Tibial nerve (tissue), 4 donors: Measurements from ENCODE around the gene SMAD5.

Source experiments
- CTCF ChIP-seq, 5 experiments: fragments of 200-600 bp in 3 of 5; fragments of 450-650 bp in 2 of 5; sonication (generic) in 3 of 5; IDR thresholded peaks; one replicate each; pipeline ENCODE4 v1.5.1; 2016 to 2019; ENCODE audit warnings: antibody characterized with exemption in 5 of 5, mild to moderate bottlenecking in 3 of 5, moderate library complexity in 2 of 5
- EP300 ChIP-seq, 2 donors: sonication (generic); formaldehyde crosslinking; IDR thresholded peaks; one replicate each; pipeline ENCODE4 v1.6.1; 2017; ENCODE audit warnings: antibody characterized with exemption in 2 of 2, mild to moderate bottlenecking in 1 of 2
- POLR2A ChIP-seq, 2 donors: fragments of 450-650 bp; IDR thresholded peaks; one replicate each; pipeline ENCODE4 v1.6.1; 2017; ENCODE audit warnings: antibody characterized with exemption in 2 of 2, mild to moderate bottlenecking in 2 of 2, moderate library complexity in 2 of 2

- TF ChIP-seq CTCF (IDR thresholded peaks at IDR 0.05) (no peak), POLR2A (IDR thresholded peaks at IDR 0.05) (no peak), EP300 (IDR thresholded peaks at IDR 0.05) (no peak)
These were observed 12.4 kb downstream of the SMAD5 start for GRCh38 chr5:136145030-136145429.
